Kasumi-1 (cell line): ENCODE measurements around the gene ENPP6.

Experiments
- DNase-seq, 2 experiments: peaks; one replicate each; lab custom pipeline; 2025; lab: John Stamatoyannopoulos, UW

The ENPP6 gene

DNA sequence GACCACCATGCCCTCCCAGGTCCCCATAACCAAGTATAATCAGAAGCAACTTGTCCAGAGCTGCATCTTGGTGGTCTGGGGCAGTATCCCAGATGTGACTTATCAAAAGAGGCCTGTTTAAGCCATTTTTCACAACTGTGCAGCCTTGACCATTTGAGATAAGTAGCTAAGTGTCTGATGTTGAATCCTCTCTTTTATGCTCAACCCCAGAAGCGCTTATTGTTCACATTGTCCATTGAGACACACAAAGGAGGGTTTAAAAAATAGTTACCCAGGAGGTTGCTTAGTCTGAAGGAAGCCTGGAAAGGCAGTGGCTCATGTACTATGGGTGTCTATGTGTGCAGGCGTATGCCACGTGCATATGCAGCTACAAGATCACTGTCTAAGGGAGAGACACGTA is 27.0 kb downstream of the ENPP6 start:
- DNase-seq, result no peak

- no peak for DNase-seq
Observed at GRCh38 chr4:184189966-184190365, 27.7 kb downstream of the ENPP6 start.

GRCh38 chr4:184188443-184189400 is 29.0 kb downstream of the ENPP6 start:
- no peak for DNase-seq

DNA sequence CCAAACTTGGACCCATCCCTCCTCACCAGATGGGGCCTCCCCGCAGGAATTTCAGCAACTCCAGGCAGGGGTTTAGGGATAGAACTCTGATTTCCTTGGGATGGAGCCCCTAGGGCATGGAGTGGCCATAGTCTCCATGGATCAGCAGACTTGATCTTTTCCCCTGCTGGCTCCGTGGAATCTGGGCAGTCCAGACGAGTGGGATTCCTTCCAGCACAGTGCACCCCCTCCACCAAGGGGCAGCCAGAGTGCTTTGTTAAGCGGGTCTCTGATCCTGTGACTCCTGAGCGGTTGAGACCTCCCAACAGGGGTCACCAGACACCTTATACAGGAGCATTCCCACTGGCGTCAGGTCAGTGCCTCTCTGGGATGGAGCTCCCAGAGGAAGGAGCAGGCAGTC is 40.4 kb downstream of the ENPP6 start:
- no peak for DNase-seq

GRCh38 chr4:184174571-184175488 is 42.8 kb downstream of the ENPP6 start:
- DNase-seq, result no peak

- no peak for DNase-seq
Observed at GRCh38 chr4:184171011-184171410, 46.7 kb downstream of the ENPP6 start.

DNA sequence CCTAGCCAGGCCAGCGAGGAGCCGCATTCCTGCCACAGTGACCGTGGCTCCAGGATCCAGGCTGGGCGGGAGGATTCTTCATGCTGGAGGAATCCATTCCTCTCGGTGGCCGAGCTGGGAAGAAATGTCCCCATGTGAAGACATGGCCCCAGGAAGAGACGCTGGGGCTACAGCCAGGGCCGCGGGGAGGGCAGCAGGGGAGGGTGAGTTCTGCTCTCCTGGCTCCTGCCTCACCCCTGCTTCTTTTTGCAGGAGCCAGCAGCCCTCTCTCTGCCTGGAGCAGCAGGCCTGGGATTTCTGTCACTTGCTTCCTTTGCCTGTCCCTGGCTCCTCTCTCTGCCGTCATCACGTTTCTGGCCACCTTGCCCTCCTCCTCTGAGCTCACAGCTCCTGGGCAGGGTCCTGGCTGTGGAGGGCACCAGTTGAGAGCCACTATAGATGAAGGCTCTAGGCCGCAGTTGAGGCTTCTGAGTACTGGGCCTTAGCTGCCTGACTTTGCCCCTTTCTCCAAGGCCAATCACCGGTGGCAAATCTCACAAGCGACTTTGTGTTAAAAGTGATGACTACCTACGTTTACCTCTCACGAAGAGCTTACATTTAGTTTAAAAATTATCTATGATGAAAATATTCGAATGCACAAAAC is 48.3 kb downstream of the ENPP6 start:
- no peak for DNase-seq

DNA sequence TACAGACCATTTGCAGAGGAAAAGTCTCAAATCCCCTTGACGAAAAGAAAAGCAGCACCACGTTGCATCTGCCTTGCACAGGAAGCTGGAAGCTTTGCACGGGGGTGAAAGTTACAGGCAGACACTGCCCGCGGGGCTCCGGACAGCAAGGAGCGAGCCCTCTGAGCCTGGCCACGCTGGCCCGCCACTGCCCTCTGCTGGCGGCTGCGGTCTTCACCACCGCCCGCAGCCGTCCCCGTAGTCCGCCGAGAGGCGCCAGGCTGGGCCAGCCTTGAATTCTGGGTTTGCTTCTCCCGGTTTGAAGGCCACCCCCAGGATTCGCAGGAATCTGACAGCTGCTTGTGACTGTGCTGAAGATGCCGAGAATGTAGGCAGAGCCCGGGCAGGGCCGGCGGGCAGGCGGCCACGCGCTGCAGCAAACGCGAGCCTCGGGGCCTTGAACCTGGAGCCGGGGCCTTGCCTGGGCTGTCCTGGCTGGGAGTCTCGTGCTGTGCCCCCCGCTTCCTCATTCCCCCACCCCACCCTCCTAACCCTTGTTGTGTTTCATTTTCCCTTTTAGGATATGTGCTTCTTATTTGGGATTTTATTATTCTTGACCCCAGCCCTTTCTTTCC is 49.2 kb downstream of the ENPP6 start:
- DNase-seq, result peak; percentile 23 to 29

DNA sequence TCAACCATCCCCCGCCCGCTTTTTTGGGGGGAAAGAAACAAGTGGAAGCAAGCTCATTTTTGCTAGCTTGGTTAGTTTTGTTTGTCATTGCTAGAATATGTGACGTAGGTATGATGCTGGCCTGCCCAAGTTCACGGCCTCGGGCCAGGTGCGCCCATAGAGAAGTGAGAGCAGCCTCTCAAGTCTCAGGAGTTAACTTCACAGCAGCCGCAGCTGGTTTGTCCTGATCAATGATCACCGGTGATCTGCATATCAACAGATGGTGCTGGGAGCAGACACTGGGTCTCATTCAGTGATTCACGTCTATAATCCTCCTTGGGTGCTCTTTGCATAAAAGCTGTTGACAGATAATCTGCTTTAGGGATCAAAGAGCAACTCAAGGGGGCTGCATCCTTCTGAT is 50.1 kb downstream of the ENPP6 start:
- no peak for DNase-seq

DNA sequence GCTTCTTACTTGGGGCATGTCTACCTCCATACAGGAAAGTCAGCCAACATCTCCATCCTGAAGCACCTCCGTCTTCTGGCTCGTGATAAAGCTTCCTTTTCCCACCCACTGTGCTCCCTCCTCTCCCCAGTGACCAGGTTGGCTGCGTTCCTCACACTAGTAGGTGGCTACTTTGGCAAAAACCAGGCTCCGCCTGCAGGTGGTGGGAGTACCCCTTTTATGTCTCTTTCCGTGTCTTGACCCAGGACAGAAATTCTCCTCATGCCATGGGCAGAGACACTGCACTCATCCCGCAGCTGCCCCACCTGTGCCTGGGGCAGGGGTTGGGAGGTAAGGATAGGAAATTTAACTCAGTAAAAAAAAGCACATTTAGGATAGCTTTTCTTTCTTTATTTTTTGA is 50.9 kb downstream of the ENPP6 start:
- no peak for DNase-seq

GRCh38 chr4:184165291-184165690 is 52.4 kb downstream of the ENPP6 start:
- no peak for DNase-seq

- peak; percentile 73 to 75 for DNase-seq
Observed at GRCh38 chr4:184163813-184164212, 53.9 kb downstream of the ENPP6 start.

DNA sequence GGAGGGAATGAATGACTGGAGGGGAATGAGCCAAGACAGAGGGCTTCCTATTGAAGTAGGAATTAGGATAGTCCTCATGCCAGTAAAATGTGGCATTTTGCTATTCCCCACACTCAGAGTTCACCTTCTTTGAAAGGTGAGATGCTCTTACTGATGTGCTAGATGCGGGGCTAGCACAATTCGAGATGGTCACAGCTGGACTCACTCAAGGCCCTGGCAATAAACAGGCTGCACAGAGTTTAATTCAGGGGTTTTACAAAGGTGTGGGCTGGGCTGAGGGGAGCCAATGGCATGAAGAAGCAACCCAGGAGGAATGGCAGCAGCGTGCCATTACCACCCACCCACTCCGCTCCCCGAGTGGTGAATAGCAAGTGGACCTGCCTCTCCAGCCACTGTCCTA is 55.1 kb downstream of the ENPP6 start:
- no peak for DNase-seq

- no peak for DNase-seq
Observed at GRCh38 chr4:184157322-184157721, 60.4 kb downstream of the ENPP6 start.

DNA sequence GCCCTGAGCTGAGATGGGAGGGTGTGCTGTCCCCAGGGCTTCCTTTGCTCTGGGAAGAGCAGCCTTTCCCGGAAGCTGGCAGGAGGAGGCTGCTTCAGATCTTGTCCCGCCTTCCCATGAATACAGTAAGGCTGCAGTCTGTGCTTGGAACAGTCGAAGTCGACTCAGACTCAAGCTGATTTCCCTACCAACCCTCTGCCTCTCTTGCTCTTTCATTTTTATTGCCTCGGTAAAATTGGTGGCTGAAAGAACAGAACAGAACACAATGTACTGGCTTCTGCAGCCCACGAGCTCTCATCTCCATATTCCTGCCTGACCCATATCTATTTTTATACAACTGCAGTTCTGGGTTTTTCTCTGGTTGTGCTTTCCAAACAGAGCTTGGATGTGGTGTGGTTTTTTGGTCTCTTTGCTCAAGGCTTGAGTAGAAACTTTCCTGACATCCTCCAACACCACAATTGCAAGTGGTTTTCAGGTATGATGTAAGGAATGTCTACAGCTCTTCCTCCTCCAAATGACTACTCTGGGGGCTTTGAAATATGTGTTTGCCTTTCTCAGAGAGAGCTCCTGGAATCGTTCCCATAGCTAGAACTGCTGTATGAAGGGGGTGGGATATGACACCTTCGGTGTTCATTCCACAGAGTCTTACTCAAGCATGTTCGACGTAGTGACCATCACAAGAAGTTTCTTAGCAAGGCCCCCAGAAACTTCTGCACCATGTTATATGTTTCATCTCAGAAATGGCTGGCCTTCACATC is 61.3 kb downstream of the ENPP6 start:
- DNase-seq, result no peak

DNA sequence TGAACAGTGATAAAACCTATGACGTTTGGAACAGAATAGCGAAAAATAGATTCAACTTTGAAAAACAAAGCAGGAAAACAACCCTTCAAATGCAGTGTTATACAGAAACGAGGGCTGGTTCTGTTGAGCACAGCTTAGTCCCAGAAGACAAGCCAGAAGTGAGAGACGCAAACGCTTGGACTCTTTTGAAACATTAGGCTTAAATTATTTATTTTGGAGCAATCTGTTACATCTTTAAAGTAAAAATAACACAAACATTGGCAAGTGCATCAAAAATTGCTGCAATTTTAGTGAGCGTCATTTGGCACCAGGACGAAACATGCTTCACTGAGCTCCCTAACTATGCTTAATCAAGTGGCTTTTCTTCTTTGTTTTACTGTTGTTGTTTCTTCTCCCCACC is 63.5 kb downstream of the ENPP6 start:
- no peak for DNase-seq

- DNase-seq, result no peak
Observed at GRCh38 chr4:184153781-184154180, 63.9 kb downstream of the ENPP6 start.

GRCh38 chr4:184151988-184152485 is 65.6 kb downstream of the ENPP6 start:
- DNase-seq, result no peak

- no peak for DNase-seq
Observed at GRCh38 chr4:184150102-184150839, 67.4 kb downstream of the ENPP6 start.
